Pons (tissue), 1 donor: ENCODE results near the gene GHRL.

ENCODE experiments used
- DNase-seq: peaks from one replicate; pipeline ENCODE4 v3.0.0-alpha.2; 2016; ENCODE audit warnings: low spot score

GHRL gene

GRCh38 chr3:10292505-10293419, at the start of gene GHRL:
Gene GHRL, minus strand, starts transcription at chr3:10292947. Its CDS starts 2,767 bp downstream, at chr3:10290180.
- DNase-seq = peak; percentile 38

GRCh38 chr3:10341901-10342398, 49.2 kb upstream of the GHRL start:
- no peak for DNase-seq

GRCh38 chr3:10340476-10340875, 47.7 kb upstream of the GHRL start:
- DNase-seq = no peak

- DNase-seq = no peak
Measured at GRCh38 chr3:10340046-10340445, 47.3 kb upstream of the GHRL start.

- no peak for DNase-seq
Measured at GRCh38 chr3:10339376-10339955, 46.7 kb upstream of the GHRL start.

GRCh38 chr3:10338591-10339353, 46.0 kb upstream of the GHRL start:
- DNase-seq = no peak

- DNase-seq = no peak
Measured at GRCh38 chr3:10338164-10338470, 45.4 kb upstream of the GHRL start.

- DNase-seq = no peak
Measured at GRCh38 chr3:10337323-10338163, 44.8 kb upstream of the GHRL start.

GRCh38 chr3:10336761-10337160, 44.0 kb upstream of the GHRL start:
- no peak for DNase-seq

- DNase-seq = no peak
Measured at GRCh38 chr3:10335871-10336622, 43.3 kb upstream of the GHRL start.

- no peak for DNase-seq
Measured at GRCh38 chr3:10335190-10335738, 42.5 kb upstream of the GHRL start.

- peak; percentile 27 for DNase-seq
Measured at GRCh38 chr3:10334459-10334858, 41.7 kb upstream of the GHRL start.

GRCh38 chr3:10334042-10334441, 41.3 kb upstream of the GHRL start:
- no peak for DNase-seq

- no peak for DNase-seq
Measured at GRCh38 chr3:10333349-10333650, 40.6 kb upstream of the GHRL start.

- no peak for DNase-seq
Measured at GRCh38 chr3:10332481-10333348, 40.0 kb upstream of the GHRL start.

GRCh38 chr3:10331320-10331719, 38.6 kb upstream of the GHRL start:
- no peak for DNase-seq

- DNase-seq = no peak
Measured at GRCh38 chr3:10330319-10330718, 37.6 kb upstream of the GHRL start.

GRCh38 chr3:10329495-10330015, 36.8 kb upstream of the GHRL start:
- DNase-seq = no peak

- no peak for DNase-seq
Measured at GRCh38 chr3:10328460-10329071, 35.8 kb upstream of the GHRL start.
